HUES6 (cell line): Measurements from ENCODE around the gene CPXCR1.
"Not testable (repeated sequence)": the region's sequence is repeated elsewhere in the genome, so short reads cannot be mapped to it uniquely, and the experiment has no call there.

Experiments
- H3K27ac ChIP-seq: 2 replicates; pipeline ENCODE4 v1.7.0; 2013; ENCODE audit warnings: low read depth, mild to moderate bottlenecking, low read length, inconsistent platforms
- H3K27me3 ChIP-seq: 2 replicates; pipeline ENCODE4 v1.6.1; 2013; ENCODE audit warnings: low read length; ENCODE audit not compliant: control insufficient read depth, insufficient read depth
- H3K36me3 ChIP-seq: 2 replicates; pipeline ENCODE4 v1.6.1; 2013; ENCODE audit warnings: low read length; ENCODE audit not compliant: control insufficient read depth, insufficient read depth
- H3K4me1 ChIP-seq: 2 replicates; pipeline ENCODE4 v1.6.1; 2013; ENCODE audit warnings: low read length; ENCODE audit not compliant: control insufficient read depth, insufficient read depth
- H3K4me3 ChIP-seq: 2 replicates; pipeline ENCODE4 v1.5.1; 2013; ENCODE audit warnings: low read depth, low read length
- H3K9ac ChIP-seq: one replicate; pipeline ENCODE4 v1.6.1; 2013; ENCODE audit warnings: mild to moderate bottlenecking, low read length
- H3K9me3 ChIP-seq: 2 replicates; pipeline ENCODE4 v1.6.1; 2013; ENCODE audit warnings: low read depth, low read length; ENCODE audit not compliant: control insufficient read depth, insufficient read depth

CPXCR1 gene

DNA sequence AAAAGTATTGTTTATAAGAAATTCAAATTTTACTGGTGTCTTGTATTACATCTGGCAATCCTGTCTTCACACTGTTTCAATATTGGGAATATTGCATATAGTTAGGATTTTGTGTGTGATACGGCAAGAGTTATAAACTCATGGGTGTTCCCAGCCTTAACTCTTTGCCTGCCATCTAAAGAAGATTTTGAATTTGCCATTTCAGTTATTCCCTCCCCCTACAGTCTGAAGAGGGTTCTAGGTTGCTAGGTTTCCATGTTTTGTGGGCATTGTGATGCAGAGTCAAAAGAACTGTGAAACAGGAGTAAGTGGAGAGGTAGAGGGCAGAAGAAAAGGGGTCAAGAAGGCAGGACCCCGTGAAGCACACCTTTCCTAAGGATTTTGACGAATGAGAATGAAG is at the start of gene CPXCR1:
TSS of gene CPXCR1 (plus strand) at position 301 of the 400 bp plus-strand sequence. CDS start 6,190 bp downstream, outside the sequence.
- Histone ChIP-seq H3K4me3 (no peak within 1 kb of the TSS), H3K4me1 (no peaks in the 10 kb centered on the region), H3K36me3 (no peaks in the 10 kb centered on the region), H3K9me3 (peaks cover 8% of the 10 kb centered on the region; the same call in 1 of the 2 replicates), H3K27me3 (no peaks in the 10 kb centered on the region), H3K27ac (no peak within 1 kb of the TSS; the same call in 1 of the 2 replicates), H3K9ac (no peak within 1 kb of the TSS)

DNA sequence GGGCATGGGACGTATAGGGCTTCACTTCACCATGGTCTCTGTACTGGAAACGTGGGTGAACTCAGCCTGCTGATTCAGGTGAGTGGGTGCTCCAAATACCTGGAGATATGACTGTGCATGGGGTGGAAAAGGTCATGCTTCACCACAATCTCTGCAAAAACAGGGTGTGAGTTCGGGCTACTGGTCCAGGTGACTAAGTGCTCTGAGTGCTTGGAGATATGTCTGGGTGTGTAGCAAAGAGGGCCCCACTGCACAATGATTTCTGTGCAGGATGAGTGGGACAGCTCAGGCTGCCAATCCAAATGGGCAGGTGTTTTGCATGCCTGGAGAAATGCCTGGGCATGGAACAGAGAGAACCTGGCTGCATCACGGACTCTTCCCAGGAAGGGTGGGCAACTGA is 11.2 kb upstream of the CPXCR1 start:
- 0 out of 2 replicates have a peak, but pooled peaks cover 6% of the 10 kb centered on the region for H3K4me1 ChIP-seq
- no peak overlapping the region for H3K27ac ChIP-seq
- H3K9ac ChIP-seq, result no peak overlapping the region
- H3K27me3 ChIP-seq, result no peaks in the 10 kb centered on the region
- H3K9me3 ChIP-seq, result no peaks in the 10 kb centered on the region
- no peaks in the 10 kb centered on the region for H3K36me3 ChIP-seq
- H3K4me3 ChIP-seq, result no peak overlapping the region

GRCh38 chrX:88746215-88746614 is 810 bp upstream of the CPXCR1 start:
- H3K27me3 ChIP-seq, H3K36me3 ChIP-seq, H3K9me3 ChIP-seq, H3K4me3 ChIP-seq, H3K4me1 ChIP-seq, H3K27ac ChIP-seq, H3K9ac ChIP-seq: not testable (repeated sequence)

GRCh38 chrX:88752339-88752738 is 5.3 kb downstream of the CPXCR1 start:
- H3K4me1 ChIP-seq, H3K36me3 ChIP-seq, H3K9me3 ChIP-seq, H3K4me3 ChIP-seq, H3K27ac ChIP-seq, H3K9ac ChIP-seq, H3K27me3 ChIP-seq: not testable (repeated sequence)

GRCh38 chrX:88789825-88790224 is 42.8 kb downstream of the CPXCR1 start:
- Histone ChIP-seq H3K4me1 (0 out of 2 replicates have a peak, but pooled peaks cover 5% of the 10 kb centered on the region), H3K9me3 (0 out of 2 replicates have a peak, but pooled peaks cover 5% of the 10 kb centered on the region), H3K4me3 (no peak overlapping the region), H3K36me3 (no peaks in the 10 kb centered on the region), H3K27me3 (no peaks in the 10 kb centered on the region), H3K9ac (no peak overlapping the region), H3K27ac (no peak overlapping the region)
